ENCODE data around the gene SPEM3. TPM values are rescaled to one million over a fixed set of nuclear protein-coding genes. Genes with fewer than 3 reads are reported as not detected.

SPEM3 gene
- total and polyA plus RNA-seq, 2 of the 13 experiments (the other 11 are each of a cell fraction or from before 2014, with no cell fraction given), result not detected

GRCh38 chr17:7444682-7445618 is 16.3 kb downstream of the SPEM3 start, which contains the start of gene CHRNB1 (continued):
- TF ChIP-seq, protein P1, sequence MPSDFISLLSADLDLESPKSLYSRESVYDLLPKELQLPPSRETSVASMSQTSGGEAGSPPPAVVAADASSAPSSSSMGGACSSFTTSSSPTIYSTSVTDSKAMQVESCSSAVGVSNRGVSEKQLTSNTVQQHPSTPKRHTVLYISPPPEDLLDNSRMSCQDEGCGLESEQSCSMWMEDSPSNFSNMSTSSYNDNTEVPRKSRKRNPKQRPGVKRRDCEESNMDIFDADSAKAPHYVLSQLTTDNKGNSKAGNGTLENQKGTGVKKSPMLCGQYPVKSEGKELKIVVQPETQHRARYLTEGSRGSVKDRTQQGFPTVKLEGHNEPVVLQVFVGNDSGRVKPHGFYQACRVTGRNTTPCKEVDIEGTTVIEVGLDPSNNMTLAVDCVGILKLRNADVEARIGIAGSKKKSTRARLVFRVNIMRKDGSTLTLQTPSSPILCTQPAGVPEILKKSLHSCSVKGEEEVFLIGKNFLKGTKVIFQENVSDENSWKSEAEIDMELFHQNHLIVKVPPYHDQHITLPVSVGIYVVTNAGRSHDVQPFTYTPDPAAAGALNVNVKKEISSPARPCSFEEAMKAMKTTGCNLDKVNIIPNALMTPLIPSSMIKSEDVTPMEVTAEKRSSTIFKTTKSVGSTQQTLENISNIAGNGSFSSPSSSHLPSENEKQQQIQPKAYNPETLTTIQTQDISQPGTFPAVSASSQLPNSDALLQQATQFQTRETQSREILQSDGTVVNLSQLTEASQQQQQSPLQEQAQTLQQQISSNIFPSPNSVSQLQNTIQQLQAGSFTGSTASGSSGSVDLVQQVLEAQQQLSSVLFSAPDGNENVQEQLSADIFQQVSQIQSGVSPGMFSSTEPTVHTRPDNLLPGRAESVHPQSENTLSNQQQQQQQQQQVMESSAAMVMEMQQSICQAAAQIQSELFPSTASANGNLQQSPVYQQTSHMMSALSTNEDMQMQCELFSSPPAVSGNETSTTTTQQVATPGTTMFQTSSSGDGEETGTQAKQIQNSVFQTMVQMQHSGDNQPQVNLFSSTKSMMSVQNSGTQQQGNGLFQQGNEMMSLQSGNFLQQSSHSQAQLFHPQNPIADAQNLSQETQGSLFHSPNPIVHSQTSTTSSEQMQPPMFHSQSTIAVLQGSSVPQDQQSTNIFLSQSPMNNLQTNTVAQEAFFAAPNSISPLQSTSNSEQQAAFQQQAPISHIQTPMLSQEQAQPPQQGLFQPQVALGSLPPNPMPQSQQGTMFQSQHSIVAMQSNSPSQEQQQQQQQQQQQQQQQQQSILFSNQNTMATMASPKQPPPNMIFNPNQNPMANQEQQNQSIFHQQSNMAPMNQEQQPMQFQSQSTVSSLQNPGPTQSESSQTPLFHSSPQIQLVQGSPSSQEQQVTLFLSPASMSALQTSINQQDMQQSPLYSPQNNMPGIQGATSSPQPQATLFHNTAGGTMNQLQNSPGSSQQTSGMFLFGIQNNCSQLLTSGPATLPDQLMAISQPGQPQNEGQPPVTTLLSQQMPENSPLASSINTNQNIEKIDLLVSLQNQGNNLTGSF (CRISPR knock-in tag; IDR thresholded peaks at IDR 0.05), result no peak
- TF ChIP-seq, protein P2, sequence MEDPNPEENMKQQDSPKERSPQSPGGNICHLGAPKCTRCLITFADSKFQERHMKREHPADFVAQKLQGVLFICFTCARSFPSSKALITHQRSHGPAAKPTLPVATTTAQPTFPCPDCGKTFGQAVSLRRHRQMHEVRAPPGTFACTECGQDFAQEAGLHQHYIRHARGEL (CRISPR knock-in tag; IDR thresholded peaks at IDR 0.05), result no peak
- peak; percentile 71 for TF ChIP-seq XRCC5 (optimal IDR thresholded peaks at IDR 0.05; ENCODE audit: low read length)
- no peak for TF ChIP-seq ZNF879 (CRISPR knock-in tag; IDR thresholded peaks at IDR 0.05)
- TF ChIP-seq KDM6A (CRISPR knock-in tag; IDR thresholded peaks at IDR 0.05; ENCODE audit: low read depth), result no peak
- no peak for TF ChIP-seq ZNF546 (CRISPR knock-in tag; conservative IDR thresholded peaks at IDR 0.05)
- no peak for TF ChIP-seq FOSL1 (CRISPR knock-in tag; IDR thresholded peaks at IDR 0.05; ENCODE audit: borderline replicate concordance)
- TF ChIP-seq MTERF4 (CRISPR knock-in tag; IDR thresholded peaks at IDR 0.05), result 0 out of 2 replicates have a peak, but pooled peaks have one; percentile 5
- TF ChIP-seq ZFP36L2 (CRISPR knock-in tag; IDR thresholded peaks at IDR 0.05), result no peak
- no peak for TF ChIP-seq MEF2D (CRISPR knock-in tag; IDR thresholded peaks at IDR 0.05)
- no peak for TF ChIP-seq ZNF597 (CRISPR knock-in tag; IDR thresholded peaks at IDR 0.05)
- TF ChIP-seq NFE2 (CRISPR knock-in tag; IDR thresholded peaks at IDR 0.05), result no peak
- TF ChIP-seq ZBTB1 (CRISPR knock-in tag; IDR thresholded peaks at IDR 0.05; ENCODE audit: borderline replicate concordance), result no peak
- TF ChIP-seq ZNF3 (CRISPR knock-in tag; IDR thresholded peaks at IDR 0.05), result no peak
- TF ChIP-seq ZNF276 (CRISPR knock-in tag; IDR thresholded peaks at IDR 0.05; ENCODE audit: low read depth), result no peak
- peak; percentile 26; the same call in 1 of the 2 replicates for TF ChIP-seq AKAP8 (CRISPR knock-in tag; IDR thresholded peaks at IDR 0.05)
- TF ChIP-seq, protein P3, sequence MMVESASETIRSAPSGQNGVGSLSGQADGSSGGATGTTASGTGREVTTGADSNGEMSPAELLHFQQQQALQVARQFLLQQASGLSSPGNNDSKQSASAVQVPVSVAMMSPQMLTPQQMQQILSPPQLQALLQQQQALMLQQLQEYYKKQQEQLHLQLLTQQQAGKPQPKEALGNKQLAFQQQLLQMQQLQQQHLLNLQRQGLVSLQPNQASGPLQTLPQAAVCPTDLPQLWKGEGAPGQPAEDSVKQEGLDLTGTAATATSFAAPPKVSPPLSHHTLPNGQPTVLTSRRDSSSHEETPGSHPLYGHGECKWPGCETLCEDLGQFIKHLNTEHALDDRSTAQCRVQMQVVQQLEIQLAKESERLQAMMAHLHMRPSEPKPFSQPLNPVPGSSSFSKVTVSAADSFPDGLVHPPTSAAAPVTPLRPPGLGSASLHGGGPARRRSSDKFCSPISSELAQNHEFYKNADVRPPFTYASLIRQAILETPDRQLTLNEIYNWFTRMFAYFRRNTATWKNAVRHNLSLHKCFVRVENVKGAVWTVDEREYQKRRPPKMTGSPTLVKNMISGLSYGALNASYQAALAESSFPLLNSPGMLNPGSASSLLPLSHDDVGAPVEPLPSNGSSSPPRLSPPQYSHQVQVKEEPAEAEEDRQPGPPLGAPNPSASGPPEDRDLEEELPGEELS (CRISPR knock-in tag; IDR thresholded peaks at IDR 0.05), result peak; percentile 19; the same call in 1 of the 2 replicates
- TF ChIP-seq RAD51 (IDR thresholded peaks at IDR 0.05; ENCODE audit: borderline replicate concordance), result no peak

All from HepG2 (cell line).